Activated CD4-positive, alpha-beta T cell treated with anti-CD3 and anti-CD28 coated beads for 36 hours (primary cell): ENCODE results near the gene CCDC85A. TPM values are rescaled to one million over a fixed set of nuclear protein-coding genes. Genes with fewer than 3 reads are reported as not detected.

Experiments used
- ATAC-seq: fragments of 200-7000 bp; cut with Tn5 transposase; one replicate; pipeline ENCODE4 v1.10.0; 2021; ENCODE audit warnings: mild to moderate bottlenecking, moderate library complexity
- CTCF ChIA-PET: fragments of 350-600 bp; sonication (Branson Sonifier 250); formaldehyde crosslinking; loops from one replicate; lab custom pipeline; 2021; ENCODE audit warnings: antibody characterized with exemption; lab: Charles Lee
- POLR2A ChIA-PET: fragments of 350-600 bp; sonication (Branson Sonifier 250); formaldehyde crosslinking; loops from one replicate; lab custom pipeline; 2021; ENCODE audit warnings: antibody characterized with exemption, inconsistent platforms; lab: Charles Lee
- DNase-seq: peaks from one replicate; pipeline ENCODE4 v3.0.0-alpha.2; 2020
- H3K27ac Mint-ChIP-seq: one replicate; pipeline ENCODE4 v1.8.0; 2021; ENCODE audit warnings: mixed read lengths
- H3K27me3 Mint-ChIP-seq: one replicate; pipeline ENCODE4 v1.8.0; 2021; ENCODE audit warnings: mixed read lengths
- H3K36me3 Mint-ChIP-seq: one replicate; pipeline ENCODE4 v1.8.0; 2021; ENCODE audit warnings: low read depth, mixed read lengths
- H3K4me1 Mint-ChIP-seq: one replicate; pipeline ENCODE4 v1.8.0; 2021; ENCODE audit warnings: mixed read lengths
- H3K4me3 Mint-ChIP-seq: one replicate; pipeline ENCODE4 v1.8.0; 2021; ENCODE audit warnings: mild to moderate bottlenecking, moderate library complexity, mixed read lengths
- H3K9me3 Mint-ChIP-seq: one replicate; pipeline ENCODE4 v1.8.0; 2021; ENCODE audit warnings: low read depth, mixed read lengths
- intact Hi-C, 2 experiments: fragments of 100-400 bp; cut with DNase I in 1 of 2; cut with micrococcal nuclease in 1 of 2; formaldehyde crosslinking; loops; one replicate each; pipeline versions ENCODE4 v1.14.2 to v1.15.1; 2022 to 2024; cut with DNase I, micrococcal nuclease
- total RNA-seq, 2 experiments: library from RNA; stranded (reverse); gene quantifications; one replicate each; pipeline ENCODE4 v1.2.3, GENCODE V29; 2021

Gene CCDC85A
- total RNA-seq, 2 experiments from 2014 or later: not detected

GRCh38 chr2:56217106-56217505 is 33.3 kb downstream of the CCDC85A start:
- no peaks in the 10 kb centered on the region for H3K27me3 Mint-ChIP-seq
- H3K4me3 Mint-ChIP-seq: no peak overlapping the region
- no peaks in the 10 kb centered on the region for H3K36me3 Mint-ChIP-seq
- no peak overlapping the region for H3K27ac Mint-ChIP-seq
- DNase-seq: no peak
- no peaks in the 10 kb centered on the region for H3K9me3 Mint-ChIP-seq
- POLR2A ChIA-PET: no interaction called here
- CTCF ChIA-PET: interaction anchor here (0.6 kb wide), 1 partner anchor 10 kb away, joined by 3 read pairs; no protein-coding TSS in a partner anchor
- no peak for ATAC-seq
- intact Hi-C loops: no loop called here
- H3K4me1 Mint-ChIP-seq: no peaks in the 10 kb centered on the region

GRCh38 chr2:56222481-56222880 is 38.7 kb downstream of the CCDC85A start:
- CTCF ChIA-PET: no interaction called here
- no peak overlapping the region for H3K27ac Mint-ChIP-seq
- no peaks in the 10 kb centered on the region for H3K27me3 Mint-ChIP-seq
- H3K36me3 Mint-ChIP-seq: no peaks in the 10 kb centered on the region
- intact Hi-C loops: no loop called here
- DNase-seq (no peak), ATAC-seq (no peak)
- H3K4me3 Mint-ChIP-seq: no peak overlapping the region
- POLR2A ChIA-PET: no interaction called here
- no peaks in the 10 kb centered on the region for H3K4me1 Mint-ChIP-seq
- H3K9me3 Mint-ChIP-seq: no peaks in the 10 kb centered on the region

GRCh38 chr2:56224316-56224715 is 40.5 kb downstream of the CCDC85A start:
- ATAC-seq (no peak), DNase-seq (no peak)
- Mint-ChIP-seq H3K36me3 (no peaks in the 10 kb centered on the region), H3K27me3 (no peaks in the 10 kb centered on the region), H3K4me3 (no peak overlapping the region), H3K27ac (no peak overlapping the region), H3K4me1 (no peaks in the 10 kb centered on the region), H3K9me3 (no peaks in the 10 kb centered on the region)
- ChIA-PET CTCF (no interaction called here), POLR2A (no interaction called here)
- intact Hi-C loops: no loop called here

- intact Hi-C loops: no loop called here
- Mint-ChIP-seq H3K4me3 (no peak overlapping the region), H3K9me3 (no peaks in the 10 kb centered on the region), H3K27me3 (no peaks in the 10 kb centered on the region), H3K27ac (no peak overlapping the region), H3K36me3 (no peaks in the 10 kb centered on the region), H3K4me1 (no peaks in the 10 kb centered on the region)
- POLR2A ChIA-PET: no interaction called here
- CTCF ChIA-PET: interaction anchor here (0.6 kb wide), 1 partner anchor 11 kb away, joined by 3 read pairs; no protein-coding TSS in a partner anchor
- DNase-seq: no peak
- no peak for ATAC-seq
Measured at GRCh38 chr2:56227811-56228210, 44.0 kb downstream of the CCDC85A start.

- Mint-ChIP-seq H3K27ac (no peak overlapping the region), H3K4me3 (no peak overlapping the region), H3K36me3 (no peaks in the 10 kb centered on the region), H3K4me1 (no peaks in the 10 kb centered on the region), H3K27me3 (no peaks in the 10 kb centered on the region), H3K9me3 (no peaks in the 10 kb centered on the region)
- intact Hi-C loops: no loop called here
- ATAC-seq: no peak
- ChIA-PET CTCF (interaction anchor here (0.5 kb wide), 1 partner anchor 8 kb away, joined by 3 read pairs; no protein-coding TSS in a partner anchor), POLR2A (no interaction called here)
- no peak for DNase-seq
Measured at GRCh38 chr2:56229397-56230060, 45.7 kb downstream of the CCDC85A start.

GRCh38 chr2:56230156-56230555 is 46.4 kb downstream of the CCDC85A start:
- no peaks in the 10 kb centered on the region for H3K36me3 Mint-ChIP-seq
- intact Hi-C loops: no loop called here
- H3K27me3 Mint-ChIP-seq: no peaks in the 10 kb centered on the region
- ChIA-PET POLR2A (no interaction called here), CTCF (no interaction called here)
- no peak overlapping the region for H3K4me3 Mint-ChIP-seq
- H3K9me3 Mint-ChIP-seq: no peaks in the 10 kb centered on the region
- DNase-seq: no peak
- no peak for ATAC-seq
- H3K4me1 Mint-ChIP-seq: no peaks in the 10 kb centered on the region
- H3K27ac Mint-ChIP-seq: no peak overlapping the region

GRCh38 chr2:56231361-56231760 is 47.6 kb downstream of the CCDC85A start:
- DNase-seq (no peak), ATAC-seq (no peak)
- intact Hi-C loops: no loop called here
- Mint-ChIP-seq H3K4me1 (no peaks in the 10 kb centered on the region), H3K27me3 (no peaks in the 10 kb centered on the region), H3K9me3 (no peaks in the 10 kb centered on the region), H3K27ac (no peak overlapping the region), H3K36me3 (no peaks in the 10 kb centered on the region), H3K4me3 (no peak overlapping the region)
- CTCF ChIA-PET: no interaction called here
- POLR2A ChIA-PET: no interaction called here

- intact Hi-C loops: no loop called here
- ATAC-seq (no peak), DNase-seq (no peak)
- CTCF ChIA-PET: no interaction called here
- H3K27ac Mint-ChIP-seq: no peak overlapping the region
- H3K36me3 Mint-ChIP-seq: no peaks in the 10 kb centered on the region
- POLR2A ChIA-PET: no interaction called here
- no peaks in the 10 kb centered on the region for H3K4me1 Mint-ChIP-seq
- H3K9me3 Mint-ChIP-seq: no peaks in the 10 kb centered on the region
- no peaks in the 10 kb centered on the region for H3K27me3 Mint-ChIP-seq
- no peak overlapping the region for H3K4me3 Mint-ChIP-seq
Measured at GRCh38 chr2:56232912-56233311, 49.1 kb downstream of the CCDC85A start.

GRCh38 chr2:56234241-56234640 is 50.5 kb downstream of the CCDC85A start:
- Mint-ChIP-seq H3K4me3 (no peak overlapping the region), H3K27me3 (no peaks in the 10 kb centered on the region), H3K27ac (no peak overlapping the region), H3K9me3 (no peaks in the 10 kb centered on the region), H3K36me3 (no peaks in the 10 kb centered on the region), H3K4me1 (no peaks in the 10 kb centered on the region)
- CTCF ChIA-PET: no interaction called here
- intact Hi-C loops: no loop called here
- ATAC-seq (no peak), DNase-seq (no peak)
- POLR2A ChIA-PET: no interaction called here

GRCh38 chr2:56239030-56239429 is 55.2 kb downstream of the CCDC85A start:
- intact Hi-C loops: no loop called here
- CTCF ChIA-PET: no interaction called here
- Mint-ChIP-seq H3K9me3 (peaks cover 6% of the 10 kb centered on the region), H3K4me3 (no peak overlapping the region), H3K36me3 (no peaks in the 10 kb centered on the region), H3K27me3 (no peaks in the 10 kb centered on the region), H3K4me1 (no peaks in the 10 kb centered on the region), H3K27ac (no peak overlapping the region)
- POLR2A ChIA-PET: no interaction called here
- DNase-seq: no peak
- no peak for ATAC-seq

- intact Hi-C loops: no loop called here
- Mint-ChIP-seq H3K36me3 (no peaks in the 10 kb centered on the region), H3K27me3 (no peaks in the 10 kb centered on the region), H3K9me3 (peaks cover 8% of the 10 kb centered on the region), H3K4me3 (no peak overlapping the region), H3K27ac (no peak overlapping the region), H3K4me1 (no peaks in the 10 kb centered on the region)
- ChIA-PET POLR2A (no interaction called here), CTCF (no interaction called here)
- DNase-seq (no peak), ATAC-seq (no peak)
Measured at GRCh38 chr2:56239437-56239836, 55.6 kb downstream of the CCDC85A start.

GRCh38 chr2:56240210-56240609 is 56.4 kb downstream of the CCDC85A start:
- ATAC-seq: no peak
- Mint-ChIP-seq H3K9me3 (peaks cover 8% of the 10 kb centered on the region), H3K4me1 (no peaks in the 10 kb centered on the region), H3K4me3 (no peak overlapping the region), H3K27ac (no peak overlapping the region), H3K27me3 (no peaks in the 10 kb centered on the region), H3K36me3 (no peaks in the 10 kb centered on the region)
- ChIA-PET CTCF (no interaction called here), POLR2A (no interaction called here)
- intact Hi-C loops: no loop called here
- no peak for DNase-seq
